Astrocyte (in vitro differentiated cells and primary cell): ENCODE results near the gene ABCG2.

Source experiments
- CTCF ChIP-seq: IDR thresholded peaks from 2 replicates; pipeline ENCODE4 v1.5.1; 2011; ENCODE audit warnings: low read depth, mild to moderate bottlenecking, inconsistent platforms, low read length, moderate library complexity; ENCODE audit not compliant: insufficient read depth
- EZH2 ChIP-seq: IDR thresholded peaks from 2 replicates; pipeline ENCODE4 v1.6.1; 2012; ENCODE audit warnings: mild to moderate bottlenecking, low read length, inconsistent platforms; ENCODE audit not compliant: insufficient read depth

GRCh38 chr4:88098993-88099752 lies 59.3 kb downstream of the ABCG2 start:
- TF ChIP-seq CTCF (no peak), EZH2 (no peak)
